ENCODE results near the gene CDON.

Gene CDON

GRCh38 chr11:126062679-126063506, at the start of gene CDON:
CDON (minus strand) TSS chr11:126062866; CDS start chr11:126023476, 39,390 bp downstream.
- TF ChIP-seq REST (IDR thresholded peaks at IDR 0.05; ENCODE audit: low read depth) (no peak), FOXM1 (IDR thresholded peaks at IDR 0.05; ENCODE audit: borderline replicate concordance, low read depth) (no peak), YY1 (IDR thresholded peaks at IDR 0.05; ENCODE audit: low read depth) (no peak), MAX (IDR thresholded peaks at IDR 0.05) (peak; percentile 51), EP300 (IDR thresholded peaks at IDR 0.05; ENCODE audit: borderline replicate concordance) (peak; percentile 73; the same call in 1 of the 2 replicates), USF1 (IDR thresholded peaks at IDR 0.05) (no peak), TEAD4 (IDR thresholded peaks at IDR 0.05) (no peak), CEBPB (IDR thresholded peaks at IDR 0.05) (no peak), ZBTB7A (IDR thresholded peaks at IDR 0.05; ENCODE audit: low read depth) (no peak), NFIC (IDR thresholded peaks at IDR 0.05) (peak; percentile 92), RAD21 (IDR thresholded peaks at IDR 0.05; ENCODE audit: low read depth) (no peak), TAF1 (IDR thresholded peaks at IDR 0.05; ENCODE audit: low read depth) (0 out of 2 replicates have a peak, but pooled peaks have one; percentile 23), TCF12 (IDR thresholded peaks at IDR 0.05; ENCODE audit: low read depth) (0 out of 2 replicates have a peak, but pooled peaks have one; percentile 14)

- no peak for TF ChIP-seq RAD21 (IDR thresholded peaks at IDR 0.05; ENCODE audit: low read depth)
Observed at GRCh38 chr11:126111458-126112116, 48.9 kb upstream of the CDON start.

GRCh38 chr11:126109941-126110731, 47.5 kb upstream of the CDON start:
- no peak for TF ChIP-seq EP300 (IDR thresholded peaks at IDR 0.05; ENCODE audit: borderline replicate concordance)
- no peak for TF ChIP-seq CEBPB (IDR thresholded peaks at IDR 0.05)

GRCh38 chr11:126106594-126107328, 44.1 kb upstream of the CDON start:
- no peak for TF ChIP-seq CREB1 (IDR thresholded peaks at IDR 0.05; ENCODE audit: low read depth)
- TF ChIP-seq CEBPB (IDR thresholded peaks at IDR 0.05): no peak
- no peak for TF ChIP-seq ZBTB7A (IDR thresholded peaks at IDR 0.05; ENCODE audit: low read depth)
- TF ChIP-seq FOXM1 (IDR thresholded peaks at IDR 0.05; ENCODE audit: borderline replicate concordance, low read depth): no peak
- no peak for TF ChIP-seq REST (IDR thresholded peaks at IDR 0.05; ENCODE audit: low read depth)
- no peak for TF ChIP-seq TEAD4 (IDR thresholded peaks at IDR 0.05)
- no peak for TF ChIP-seq MAX (IDR thresholded peaks at IDR 0.05)
- no peak for TF ChIP-seq RAD21 (IDR thresholded peaks at IDR 0.05; ENCODE audit: low read depth)
- no peak for TF ChIP-seq EGR1 (IDR thresholded peaks at IDR 0.05)
- no peak for TF ChIP-seq TAF1 (IDR thresholded peaks at IDR 0.05; ENCODE audit: low read depth)
- TF ChIP-seq EP300 (IDR thresholded peaks at IDR 0.05; ENCODE audit: borderline replicate concordance): no peak
- TF ChIP-seq NFIC (IDR thresholded peaks at IDR 0.05): no peak
- no peak for TF ChIP-seq TCF12 (IDR thresholded peaks at IDR 0.05; ENCODE audit: low read depth)

- TF ChIP-seq TEAD4 (IDR thresholded peaks at IDR 0.05) (no peak), CEBPB (IDR thresholded peaks at IDR 0.05) (no peak), CREB1 (IDR thresholded peaks at IDR 0.05; ENCODE audit: low read depth) (no peak), FOXM1 (IDR thresholded peaks at IDR 0.05; ENCODE audit: borderline replicate concordance, low read depth) (no peak), ZBTB7A (IDR thresholded peaks at IDR 0.05; ENCODE audit: low read depth) (no peak), EP300 (IDR thresholded peaks at IDR 0.05; ENCODE audit: borderline replicate concordance) (no peak), TAF1 (IDR thresholded peaks at IDR 0.05; ENCODE audit: low read depth) (no peak), EGR1 (IDR thresholded peaks at IDR 0.05) (no peak), REST (IDR thresholded peaks at IDR 0.05; ENCODE audit: low read depth) (no peak), USF1 (IDR thresholded peaks at IDR 0.05) (no peak), YY1 (IDR thresholded peaks at IDR 0.05; ENCODE audit: low read depth) (no peak), RAD21 (IDR thresholded peaks at IDR 0.05; ENCODE audit: low read depth) (no peak), NFIC (IDR thresholded peaks at IDR 0.05) (no peak), MAX (IDR thresholded peaks at IDR 0.05) (no peak)
Observed at GRCh38 chr11:126105748-126106080, 43.0 kb upstream of the CDON start.

Data from Ishikawa (cell line).